NCI-H1105 (cell line): Measurements from ENCODE around the gene AKIP1.

Experiments used
- DNase-seq: peaks from one replicate; lab custom pipeline; 2025; lab: John Stamatoyannopoulos, UW

Gene AKIP1

GRCh38 chr11:8961401-8961800 lies 50.4 kb downstream of the AKIP1 start:
- no peak for DNase-seq

- no peak for DNase-seq
Observed at GRCh38 chr11:8962841-8963240, 51.9 kb downstream of the AKIP1 start.

GRCh38 chr11:8963569-8964323 lies 52.8 kb downstream of the AKIP1 start:
- peak; percentile 74 for DNase-seq

GRCh38 chr11:8964324-8965320 lies 53.6 kb downstream of the AKIP1 start, which contains the start of gene TMEM9B:
TMEM9B (minus strand) TSS chr11:8964442; CDS start chr11:8964313, 129 bp downstream.
- peak; percentile 83 for DNase-seq

- no peak for DNase-seq
Observed at GRCh38 chr11:8967184-8967583, 56.2 kb downstream of the AKIP1 start.
